ENCODE results near the gene S100A2.

S100A2 gene

GRCh38 chr1:153557877-153558276 is 7.8 kb downstream of the S100A2 start:
- H3K14ac ChIP-seq (ENCODE audit: low read length) = no peak overlapping the region
- H3K4ac ChIP-seq (ENCODE audit: low read length) = no peak overlapping the region
- no peak overlapping the region for H3K9ac ChIP-seq (ENCODE audit: low read depth, low read length, poor library complexity)
- peaks cover 0 to 5% of the 10 kb centered on the region in 2 donors for H3K4me1 ChIP-seq (ENCODE audit: control insufficient read depth in 2 of 2, insufficient read depth in 1 of 2, low read depth in 1 of 2, low read length in 2 of 2)
- H3K27me3 ChIP-seq (ENCODE audit: control insufficient read depth in 3 of 3, insufficient read depth in 3 of 3, low read depth in 1 of 3, low read length in 3 of 3) = peaks cover 0 to 5% (median 0%) of the 10 kb centered on the region in 3 experiments
- H2AFZ ChIP-seq (ENCODE audit: low read length) = no peak overlapping the region
- H2AK5ac ChIP-seq (ENCODE audit: low read depth, low read length) = no peak overlapping the region
- no peak overlapping the region for H3K4me2 ChIP-seq (ENCODE audit: insufficient read depth, low read length, poor library complexity, severe bottlenecking)
- no peak overlapping the region for H2BK15ac ChIP-seq (ENCODE audit: low read length)
- no peak overlapping the region for H2BK5ac ChIP-seq (ENCODE audit: low read length)
- no peak overlapping the region for H3K4me3 ChIP-seq (ENCODE audit: low read length in 2 of 2)
- H3K36me3 ChIP-seq (replicated peaks in 1 of 2; ENCODE audit: control insufficient read depth in 2 of 2, insufficient read depth in 2 of 2, low read length in 2 of 2) = no peaks in the 10 kb centered on the region
- H3K27ac ChIP-seq (replicated peaks; ENCODE audit: low read length) = no peak overlapping the region
- H4K91ac ChIP-seq (ENCODE audit: low read depth, low read length, poor library complexity) = no peak overlapping the region
- WGBS, 2 donors (ENCODE audit: extremely low coverage in 2 of 2, insufficient read length in 2 of 2, insufficient replicate concordance in 1 of 2) = no CpG with 5 or more reads among the region's 3 CpGs
- H2BK120ac ChIP-seq (ENCODE audit: low read depth, low read length) = no peak overlapping the region
- H2BK12ac ChIP-seq (ENCODE audit: low read length) = no peak overlapping the region
- H3K79me1 ChIP-seq (ENCODE audit: low read depth, low read length) = no peaks in the 10 kb centered on the region
- no peaks in the 10 kb centered on the region for H3K9me3 ChIP-seq (replicated peaks in 1 of 2; ENCODE audit: control insufficient read depth in 2 of 2, insufficient read depth in 1 of 2, low read depth in 1 of 2, low read length in 2 of 2)
- no peak overlapping the region for H3K23ac ChIP-seq (ENCODE audit: low read depth, low read length, poor library complexity)
- H3K18ac ChIP-seq (ENCODE audit: low read length) = no peak overlapping the region
- H4K8ac ChIP-seq (ENCODE audit: low read depth, low read length) = no peak overlapping the region
- DNase-seq (ENCODE audit: low spot score) = no peak

DNA sequence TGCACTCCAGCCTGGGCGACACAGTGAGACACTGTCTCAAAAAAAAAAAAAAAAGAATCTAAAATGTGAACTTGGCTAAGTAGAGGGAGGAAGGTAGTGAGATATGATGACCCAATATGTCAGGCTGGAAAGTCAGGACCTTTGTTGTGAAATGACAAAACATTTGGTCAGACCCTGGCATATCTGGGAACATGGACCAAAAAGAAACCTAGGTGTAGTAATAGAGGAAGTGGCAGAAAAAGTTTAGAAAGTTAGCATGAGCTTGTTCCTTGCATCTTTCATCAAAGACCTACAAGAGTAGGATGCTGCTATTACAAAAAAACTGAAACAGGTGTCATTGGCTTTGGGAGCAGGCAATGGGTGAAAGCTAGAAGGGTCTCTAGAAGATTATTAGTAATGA is 9.3 kb downstream of the S100A2 start:
- H3K36me3 ChIP-seq (replicated peaks in 1 of 2; ENCODE audit: control insufficient read depth in 2 of 2, insufficient read depth in 2 of 2, low read length in 2 of 2) = no peaks in the 10 kb centered on the region

DNA sequence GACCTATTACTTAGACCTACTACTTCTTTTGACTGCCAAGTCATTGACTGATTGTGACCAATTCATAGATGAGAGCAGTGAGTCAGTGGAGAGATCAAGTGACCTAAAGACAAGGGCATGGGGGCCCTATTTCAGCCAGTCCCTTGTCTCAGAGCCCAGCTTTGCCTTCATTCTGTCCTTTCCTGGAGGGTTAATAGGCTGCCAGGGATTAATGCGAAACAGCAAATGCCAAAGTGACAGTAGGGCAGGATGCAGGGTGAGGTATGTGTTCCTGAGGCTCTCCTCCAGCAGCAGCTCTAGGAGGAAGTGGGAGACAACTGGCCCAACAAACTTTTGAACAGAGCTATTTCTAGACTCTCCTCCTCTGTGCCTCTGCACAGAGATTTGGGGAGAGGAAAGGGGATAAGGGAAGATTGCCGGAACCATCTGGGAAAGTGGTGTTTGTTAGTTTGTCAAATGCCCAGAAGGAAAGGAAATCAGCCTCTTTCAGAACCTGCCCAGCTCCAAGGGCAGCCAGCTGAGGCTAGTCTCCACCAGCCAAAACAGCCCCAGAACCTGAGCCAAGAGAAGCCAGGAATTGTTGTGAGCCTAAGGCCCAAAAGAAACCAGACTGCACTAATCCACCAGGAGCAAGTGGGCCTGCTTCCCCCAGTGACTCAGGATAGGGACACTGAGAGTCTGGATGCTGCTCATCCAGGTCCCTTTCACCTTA is 11.7 kb downstream of the S100A2 start:
- Histone ChIP-seq H2BK12ac (ENCODE audit: low read length) (no peak overlapping the region), H3K4me3 (ENCODE audit: low read length in 2 of 2) (no peak overlapping the region), H3K4ac (ENCODE audit: low read length) (no peak overlapping the region), H3K27ac (replicated peaks; ENCODE audit: low read length) (no peak overlapping the region), H4K8ac (ENCODE audit: low read depth, low read length) (no peak overlapping the region), H2BK120ac (ENCODE audit: low read depth, low read length) (no peak overlapping the region), H2AK5ac (ENCODE audit: low read depth, low read length) (peak overlapping the region; percentile 27), H3K36me3 (replicated peaks in 1 of 2; ENCODE audit: control insufficient read depth in 2 of 2, insufficient read depth in 2 of 2, low read length in 2 of 2) (no peaks in the 10 kb centered on the region), H2BK15ac (ENCODE audit: low read length) (no peak overlapping the region), H3K79me1 (ENCODE audit: low read depth, low read length) (no peaks in the 10 kb centered on the region), H3K27me3 (ENCODE audit: control insufficient read depth in 3 of 3, insufficient read depth in 3 of 3, low read depth in 1 of 3, low read length in 3 of 3) (peaks cover 0 to 20% (median 0%) of the 10 kb centered on the region in 3 experiments), H4K91ac (ENCODE audit: low read depth, low read length, poor library complexity) (no peak overlapping the region), H3K4me2 (ENCODE audit: insufficient read depth, low read length, poor library complexity, severe bottlenecking) (no peak overlapping the region), H3K9ac (ENCODE audit: low read depth, low read length, poor library complexity) (no peak overlapping the region), H3K9me3 (replicated peaks in 1 of 2; ENCODE audit: control insufficient read depth in 2 of 2, insufficient read depth in 1 of 2, low read depth in 1 of 2, low read length in 2 of 2) (no peaks in the 10 kb centered on the region), H3K14ac (ENCODE audit: low read length) (no peak overlapping the region), H2BK5ac (ENCODE audit: low read length) (no peak overlapping the region), H2AFZ (ENCODE audit: low read length) (peak overlapping the region; percentile 25), H3K4me1 (ENCODE audit: control insufficient read depth in 2 of 2, insufficient read depth in 1 of 2, low read depth in 1 of 2, low read length in 2 of 2) (peaks cover 0 to 6% of the 10 kb centered on the region in 2 donors), H3K18ac (ENCODE audit: low read length) (peak overlapping the region; percentile 39), H3K23ac (ENCODE audit: low read depth, low read length, poor library complexity) (no peak overlapping the region)
- no CpG with 5 or more reads among the region's 2 CpGs for WGBS, 2 donors (ENCODE audit: extremely low coverage in 2 of 2, insufficient read length in 2 of 2, insufficient replicate concordance in 1 of 2)
- DNase-seq (ENCODE audit: low spot score) = no peak

More for the DNA sequence above, 9.3 kb downstream of the S100A2 start:
- Histone ChIP-seq H2BK12ac (ENCODE audit: low read length) (no peak overlapping the region), H3K79me1 (ENCODE audit: low read depth, low read length) (no peaks in the 10 kb centered on the region), H2AK5ac (ENCODE audit: low read depth, low read length) (no peak overlapping the region), H3K4me2 (ENCODE audit: insufficient read depth, low read length, poor library complexity, severe bottlenecking) (no peak overlapping the region), H4K8ac (ENCODE audit: low read depth, low read length) (no peak overlapping the region), H3K27me3 (ENCODE audit: control insufficient read depth in 3 of 3, insufficient read depth in 3 of 3, low read depth in 1 of 3, low read length in 3 of 3) (peaks cover 0 to 2% (median 0%) of the 10 kb centered on the region in 3 experiments), H2AFZ (ENCODE audit: low read length) (no peak overlapping the region), H3K27ac (replicated peaks; ENCODE audit: low read length) (no peak overlapping the region), H2BK120ac (ENCODE audit: low read depth, low read length) (no peak overlapping the region), H2BK5ac (ENCODE audit: low read length) (no peak overlapping the region), H3K4me1 (ENCODE audit: control insufficient read depth in 2 of 2, insufficient read depth in 1 of 2, low read depth in 1 of 2, low read length in 2 of 2) (peaks cover 0 to 6% of the 10 kb centered on the region in 2 donors), H3K23ac (ENCODE audit: low read depth, low read length, poor library complexity) (no peak overlapping the region), H3K9me3 (replicated peaks in 1 of 2; ENCODE audit: control insufficient read depth in 2 of 2, insufficient read depth in 1 of 2, low read depth in 1 of 2, low read length in 2 of 2) (no peaks in the 10 kb centered on the region), H3K18ac (ENCODE audit: low read length) (no peak overlapping the region), H3K4ac (ENCODE audit: low read length) (no peak overlapping the region), H3K4me3 (ENCODE audit: low read length in 2 of 2) (no peak overlapping the region), H4K91ac (ENCODE audit: low read depth, low read length, poor library complexity) (no peak overlapping the region), H2BK15ac (ENCODE audit: low read length) (no peak overlapping the region), H3K9ac (ENCODE audit: low read depth, low read length, poor library complexity) (no peak overlapping the region), H3K14ac (ENCODE audit: low read length) (no peak overlapping the region)
- DNase-seq (ENCODE audit: low spot score) = no peak
- WGBS, 2 donors (ENCODE audit: extremely low coverage in 2 of 2, insufficient read length in 2 of 2, insufficient replicate concordance in 1 of 2) = no CpG with 5 or more reads among the region's 1 CpG

DNA sequence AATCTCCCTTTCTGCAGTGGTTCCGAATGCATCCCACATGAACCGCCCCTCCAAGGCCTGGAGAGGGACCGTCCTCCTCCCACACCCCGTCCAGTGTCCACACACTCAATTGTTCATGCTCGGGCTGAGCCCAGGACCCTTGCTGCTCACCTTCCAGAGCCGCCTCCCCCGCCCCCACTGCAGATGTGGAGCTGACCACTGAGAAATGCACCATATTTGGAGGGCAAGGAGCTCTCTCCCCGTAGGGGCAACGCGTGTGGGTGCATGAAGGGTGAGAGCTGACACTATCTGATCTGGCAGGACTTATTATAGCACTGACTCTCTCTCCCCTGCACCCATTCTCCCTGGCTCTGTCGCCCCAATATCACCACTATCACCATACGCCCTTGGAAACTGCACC is 12.5 kb downstream of the S100A2 start:
- Histone ChIP-seq H3K9me3 (replicated peaks in 1 of 2; ENCODE audit: control insufficient read depth in 2 of 2, insufficient read depth in 1 of 2, low read depth in 1 of 2, low read length in 2 of 2) (no peaks in the 10 kb centered on the region), H3K27ac (replicated peaks; ENCODE audit: low read length) (no peak overlapping the region), H2AK5ac (ENCODE audit: low read depth, low read length) (peak overlapping the region; percentile 15), H3K18ac (ENCODE audit: low read length) (no peak overlapping the region), H2AFZ (ENCODE audit: low read length) (no peak overlapping the region), H3K36me3 (replicated peaks in 1 of 2; ENCODE audit: control insufficient read depth in 2 of 2, insufficient read depth in 2 of 2, low read length in 2 of 2) (no peaks in the 10 kb centered on the region), H3K9ac (ENCODE audit: low read depth, low read length, poor library complexity) (no peak overlapping the region), H3K4me3 (ENCODE audit: low read length in 2 of 2) (no peak overlapping the region), H2BK5ac (ENCODE audit: low read length) (no peak overlapping the region), H3K4ac (ENCODE audit: low read length) (no peak overlapping the region), H3K14ac (ENCODE audit: low read length) (no peak overlapping the region), H3K4me1 (ENCODE audit: control insufficient read depth in 2 of 2, insufficient read depth in 1 of 2, low read depth in 1 of 2, low read length in 2 of 2) (peaks cover 0 to 9% of the 10 kb centered on the region in 2 donors), H2BK120ac (ENCODE audit: low read depth, low read length) (no peak overlapping the region), H4K91ac (ENCODE audit: low read depth, low read length, poor library complexity) (no peak overlapping the region), H3K4me2 (ENCODE audit: insufficient read depth, low read length, poor library complexity, severe bottlenecking) (no peak overlapping the region), H2BK12ac (ENCODE audit: low read length) (no peak overlapping the region), H3K27me3 (ENCODE audit: control insufficient read depth in 3 of 3, insufficient read depth in 3 of 3, low read depth in 1 of 3, low read length in 3 of 3) (peaks cover 0 to 23% (median 0%) of the 10 kb centered on the region in 3 experiments), H2BK15ac (ENCODE audit: low read length) (peak overlapping the region; percentile 29), H3K79me1 (ENCODE audit: low read depth, low read length) (no peaks in the 10 kb centered on the region), H4K8ac (ENCODE audit: low read depth, low read length) (no peak overlapping the region), H3K23ac (ENCODE audit: low read depth, low read length, poor library complexity) (no peak overlapping the region)
- no CpG with 5 or more reads among the region's 12 CpGs for WGBS, 2 donors (ENCODE audit: extremely low coverage in 2 of 2, insufficient read length in 2 of 2, insufficient replicate concordance in 1 of 2)
- DNase-seq (ENCODE audit: low spot score) = no peak

Measured in neuronal stem cell (in vitro differentiated cells).